Vagina (tissue), 2 donors: ENCODE data around the gene YIPF6.

Experiments
- CTCF ChIP-seq, 3 experiments: fragments of 450-650 bp in 2 of 3; fragments of 200-600 bp in 1 of 3; sonication (generic) in 1 of 3; IDR thresholded peaks; one replicate each; pipeline ENCODE4 v1.5.1; 2017 to 2019; ENCODE audit warnings: antibody characterized with exemption in 3 of 3, mild to moderate bottlenecking in 2 of 3, moderate library complexity in 2 of 3
- POLR2A ChIP-seq, 2 donors: fragments of 450-650 bp; IDR thresholded peaks; one replicate each; pipeline ENCODE4 v1.6.1; 2017; ENCODE audit warnings: antibody characterized with exemption in 2 of 2, mild to moderate bottlenecking in 2 of 2, moderate library complexity in 2 of 2
- POLR2AphosphoS5 ChIP-seq, 2 donors: sonication (generic); formaldehyde crosslinking; IDR thresholded peaks; one replicate each; pipeline ENCODE4 v1.9.0; 2017; ENCODE audit warnings: antibody characterized with exemption in 2 of 2, mild to moderate bottlenecking in 2 of 2, low read depth in 1 of 2; ENCODE audit not compliant: insufficient read depth in 1 of 2

- TF ChIP-seq CTCF (IDR thresholded peaks at IDR 0.05) (no peak), POLR2A (IDR thresholded peaks at IDR 0.05) (no peak), POLR2AphosphoS5 (IDR thresholded peaks at IDR 0.05; ENCODE audit: insufficient read depth in 1 of 2, low read depth in 1 of 2) (no peak)
These were observed 973 bp downstream of the YIPF6 start for GRCh38 chrX:68499543-68500504.
